Hippocampal formation (tissue), 2 donors: ENCODE data around the gene PYHIN1.

Experiments used
- DNase-seq, 2 donors: peaks; one replicate each; lab custom pipeline; 2025; lab: John Stamatoyannopoulos, UW

PYHIN1 gene

GRCh38 chr1:158931055-158931737 lies at the start of gene PYHIN1:
Gene PYHIN1, plus strand, starts transcription at chr1:158931552. Its CDS starts 5,359 bp downstream, at chr1:158936911.
- DNase-seq, result no peak

- no peak for DNase-seq
Observed at GRCh38 chr1:158893654-158894053, 37.7 kb upstream of the PYHIN1 start.

GRCh38 chr1:158898722-158899121 lies 32.6 kb upstream of the PYHIN1 start:
- DNase-seq, result no peak

- DNase-seq, result no peak
Observed at GRCh38 chr1:158901623-158902022, 29.7 kb upstream of the PYHIN1 start.

GRCh38 chr1:158916085-158916484 lies 15.3 kb upstream of the PYHIN1 start:
- no peak for DNase-seq

- DNase-seq, result no peak
Observed at GRCh38 chr1:158924677-158925076, 6.7 kb upstream of the PYHIN1 start.

DNA sequence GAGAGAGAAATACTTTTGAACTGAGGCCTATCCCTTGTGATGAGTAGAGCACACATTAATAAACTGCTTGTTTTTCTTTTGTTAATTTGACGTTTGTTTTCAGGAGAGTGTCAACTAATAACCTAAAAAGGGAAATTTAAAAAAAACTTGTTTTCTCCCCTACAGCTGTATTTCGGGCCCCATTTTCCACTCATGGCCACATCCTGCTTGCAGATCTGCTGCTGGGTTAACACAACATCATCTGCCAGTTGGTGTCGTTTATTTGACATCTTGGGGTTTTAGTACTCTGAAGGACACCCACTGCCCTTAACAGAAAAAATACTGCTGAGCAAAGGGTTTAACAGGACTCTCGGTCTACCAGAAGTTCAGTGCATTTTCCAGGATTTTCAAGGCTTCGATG lies 848 bp upstream of the PYHIN1 start:
- DNase-seq, result no peak

- no peak for DNase-seq
Observed at GRCh38 chr1:158932171-158932570, 819 bp downstream of the PYHIN1 start.

- no peak for DNase-seq
Observed at GRCh38 chr1:158933621-158934020, 2.3 kb downstream of the PYHIN1 start.

- no peak for DNase-seq
Observed at GRCh38 chr1:158939180-158939579, 7.8 kb downstream of the PYHIN1 start.

- DNase-seq, result no peak
Observed at GRCh38 chr1:158941317-158941716, 10.0 kb downstream of the PYHIN1 start.

DNA sequence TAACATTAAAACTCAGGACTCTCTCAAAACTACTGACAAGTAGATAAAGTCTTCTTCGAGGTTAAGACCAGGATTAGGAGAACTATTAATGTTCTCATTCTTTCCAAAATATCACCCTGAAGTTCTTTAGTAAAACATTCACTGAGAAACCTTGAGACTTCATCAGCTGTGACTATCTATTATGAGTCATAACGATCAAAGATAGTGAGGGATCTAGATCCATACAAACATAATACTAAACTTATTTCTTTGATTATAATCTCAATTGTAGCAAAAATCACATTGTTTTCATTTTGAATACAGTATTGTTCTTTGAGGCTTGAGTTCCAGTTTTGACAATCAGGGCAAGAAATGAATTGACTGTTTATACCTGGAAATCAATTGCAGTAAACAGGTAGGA lies 11.1 kb downstream of the PYHIN1 start:
- DNase-seq, result no peak

GRCh38 chr1:158943059-158943458 lies 11.7 kb downstream of the PYHIN1 start:
- no peak for DNase-seq

DNA sequence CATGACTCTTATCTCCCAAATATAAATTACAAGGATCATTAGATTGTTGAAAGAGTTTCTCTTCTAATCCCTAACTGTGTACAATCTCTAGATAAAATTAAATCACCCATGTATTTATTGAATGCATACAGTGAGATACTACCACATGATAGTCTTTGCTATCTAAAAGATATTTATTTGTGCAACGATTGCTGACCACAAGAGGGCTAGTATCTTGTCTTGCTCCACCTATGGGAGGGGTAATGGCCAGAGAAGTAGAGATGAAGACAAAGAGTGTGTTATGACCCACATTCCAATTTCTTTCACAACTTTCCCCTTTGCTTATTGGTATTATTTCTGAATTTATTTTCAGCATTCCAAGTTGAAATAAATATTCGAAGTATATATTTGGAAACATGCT lies 13.7 kb downstream of the PYHIN1 start:
- no peak for DNase-seq

GRCh38 chr1:158946785-158947184 lies 15.4 kb downstream of the PYHIN1 start:
- DNase-seq, result no peak

- DNase-seq, result no peak
Observed at GRCh38 chr1:158951956-158952355, 20.6 kb downstream of the PYHIN1 start.

DNA sequence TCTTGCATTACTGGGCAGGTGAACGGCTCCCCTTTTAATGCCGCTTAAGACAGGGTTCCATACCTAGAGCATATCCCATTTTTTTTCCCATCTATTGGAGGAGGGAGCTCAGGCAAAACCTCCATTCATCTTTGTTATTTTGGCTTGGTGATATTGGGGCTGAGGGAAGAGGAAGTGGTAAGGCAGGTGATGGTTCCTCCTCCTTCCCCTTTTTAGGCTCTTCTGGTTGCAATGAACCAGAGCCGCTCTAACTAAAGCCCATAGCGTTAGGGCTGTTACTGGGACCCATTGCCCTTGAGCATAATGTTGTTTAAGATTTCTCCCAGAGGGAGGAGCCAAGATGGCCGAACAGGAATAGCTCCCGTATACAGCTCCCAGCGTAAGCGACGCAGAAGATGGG lies 21.1 kb downstream of the PYHIN1 start:
- DNase-seq, result no peak

- no peak for DNase-seq
Observed at GRCh38 chr1:158961178-158961577, 29.8 kb downstream of the PYHIN1 start.

- DNase-seq, result no peak
Observed at GRCh38 chr1:158962983-158963382, 31.6 kb downstream of the PYHIN1 start.

- DNase-seq, result no peak
Observed at GRCh38 chr1:158969166-158969565, 37.8 kb downstream of the PYHIN1 start.

- peak in 1 of 2 donors; percentile 2 for DNase-seq
Observed at GRCh38 chr1:158969855-158970254, 38.5 kb downstream of the PYHIN1 start.

DNA sequence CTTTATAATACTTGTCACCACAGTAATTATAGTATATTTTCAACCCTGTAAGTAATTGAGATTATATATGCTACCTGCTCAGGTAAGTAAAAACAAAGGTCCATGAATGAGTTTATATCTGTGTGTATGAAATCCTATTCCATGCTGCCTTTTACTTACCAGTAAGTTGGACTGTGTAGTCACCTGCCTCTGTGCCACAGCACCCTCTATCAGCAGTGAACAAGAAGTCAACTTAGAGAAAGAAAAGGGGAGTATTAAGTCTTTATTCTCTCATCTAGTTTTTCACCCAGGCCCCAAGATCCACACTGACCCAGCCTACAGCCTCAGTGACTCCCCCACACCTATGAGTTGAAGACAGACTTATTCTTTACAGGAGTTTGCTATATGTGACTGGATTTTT lies 41.5 kb downstream of the PYHIN1 start:
- no peak for DNase-seq

DNA sequence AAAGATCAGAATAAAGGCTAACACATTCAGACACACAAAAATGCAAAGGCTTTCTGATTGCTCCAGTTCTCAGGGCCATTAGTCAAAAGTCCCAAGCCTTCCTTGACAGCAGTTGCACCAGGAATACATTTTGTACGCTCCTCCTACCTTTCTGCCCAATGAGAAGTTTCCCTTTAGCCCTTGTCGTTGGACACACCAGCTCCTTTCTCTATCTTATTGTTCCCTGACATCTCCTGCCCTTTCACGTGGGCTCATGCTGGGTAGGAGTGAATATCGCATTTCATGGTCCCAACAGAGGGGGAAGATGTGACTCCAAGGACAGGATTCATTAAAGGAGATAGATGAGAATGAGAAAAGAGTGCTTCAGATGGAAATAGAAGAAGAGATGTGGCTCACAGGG lies 44.9 kb downstream of the PYHIN1 start:
- DNase-seq, result no peak

DNA sequence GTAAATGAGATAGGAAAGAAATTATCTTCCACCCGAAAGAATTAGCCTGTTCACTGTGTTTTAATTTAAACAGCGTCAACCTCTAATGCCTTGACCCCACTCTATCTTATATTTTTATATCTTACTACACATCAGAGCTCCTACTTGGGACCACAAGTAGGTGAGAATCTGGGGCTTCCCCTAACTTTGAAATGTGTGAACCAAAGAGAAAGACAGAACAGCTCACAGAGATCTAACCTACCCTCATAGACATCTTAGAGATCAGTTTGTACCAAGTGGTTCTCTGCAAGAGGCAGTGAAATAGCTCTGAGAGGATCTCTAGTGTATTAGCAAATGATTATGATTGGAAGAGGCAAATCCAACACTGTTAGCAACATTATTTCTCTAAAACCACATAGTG lies 47.4 kb downstream of the PYHIN1 start:
- DNase-seq, result no peak
